ENCODE measurements around the gene ZSWIM4. TPM values are rescaled to one million over a fixed set of nuclear protein-coding genes. Genes with fewer than 3 reads are reported as not detected.

Gene ZSWIM4
- total RNA-seq, 1 experiment from 2014 or later = 9.8 TPM

GRCh38 chr19:13843104-13843921, 48.1 kb downstream of the ZSWIM4 start:
- Histone ChIP-seq H3K27ac (ENCODE audit: low read depth, low read length, poor library complexity, severe bottlenecking) (peak overlapping the region; percentile 95), H3K4me3 (ENCODE audit: low read depth, low read length, poor library complexity, severe bottlenecking) (peak overlapping the region; percentile 81), H3K36me3 (ENCODE audit: insufficient read depth, low read length, poor library complexity, severe bottlenecking) (no peaks in the 10 kb centered on the region), H3K4me1 (ENCODE audit: insufficient read depth, low read length, poor library complexity, severe bottlenecking) (peaks cover 58% of the 10 kb centered on the region), H3K9me3 (ENCODE audit: low read depth, low read length, poor library complexity, severe bottlenecking) (no peaks in the 10 kb centered on the region), H3K27me3 (replicated peaks; ENCODE audit: insufficient read depth, low read depth, low read length, poor library complexity) (no peaks in the 10 kb centered on the region)
- no TSS peak for BruUV-seq (replicated peaks)
- peak; percentile 65 for DNase-seq (ENCODE audit: low spot score)
- no peak for TF ChIP-seq CTCF (conservative IDR thresholded peaks at IDR 0.05; ENCODE audit: low read depth, low read length)
- intact Hi-C loops (cut with micrococcal nuclease; ENCODE audit: unreplicated experiment) = loop anchor here (10.0 kb wide), 1 partner anchor 679 kb away; no protein-coding TSS in a partner anchor
- ChIA-PET CTCF (interaction anchor here (0.6 to 0.8 kb wide), 2 partner anchors 13 to 226 kb away, joined by 5 read pairs; no protein-coding TSS in a partner anchor), POLR2A (ENCODE audit: low non-redundant PET) (interaction anchor here (0.6 kb wide), 1 partner anchor 239 kb away, joined by 7 read pairs; no protein-coding TSS in a partner anchor)

- no TSS peak for BruUV-seq (replicated peaks)
- peak overlapping the region; percentile 95 for H3K27ac ChIP-seq (ENCODE audit: low read depth, low read length, poor library complexity, severe bottlenecking)
- no peak for DNase-seq (ENCODE audit: low spot score)
- H3K9me3 ChIP-seq (ENCODE audit: low read depth, low read length, poor library complexity, severe bottlenecking) = no peaks in the 10 kb centered on the region
- TF ChIP-seq EZH2 (IDR thresholded peaks at IDR 0.05; ENCODE audit: borderline replicate concordance, low read depth, low read length, poor library complexity, severe bottlenecking) (no peak), CTCF (conservative IDR thresholded peaks at IDR 0.05; ENCODE audit: low read depth, low read length) (no peak)
- peaks cover 51% of the 10 kb centered on the region for H3K4me1 ChIP-seq (ENCODE audit: insufficient read depth, low read length, poor library complexity, severe bottlenecking)
- CTCF ChIA-PET = interaction anchor here (0.6 to 0.8 kb wide), 2 partner anchors 14 to 227 kb away, joined by 5 read pairs; no protein-coding TSS in a partner anchor
- H3K36me3 ChIP-seq (ENCODE audit: insufficient read depth, low read length, poor library complexity, severe bottlenecking) = no peaks in the 10 kb centered on the region
- intact Hi-C loops (cut with micrococcal nuclease; ENCODE audit: unreplicated experiment) = loop anchor here (10.0 kb wide), 1 partner anchor 679 kb away; no protein-coding TSS in a partner anchor
- POLR2A ChIA-PET (ENCODE audit: low non-redundant PET) = interaction anchor here (0.6 kb wide), 1 partner anchor 238 kb away, joined by 7 read pairs; no protein-coding TSS in a partner anchor
- no peaks in the 10 kb centered on the region for H3K27me3 ChIP-seq (replicated peaks; ENCODE audit: insufficient read depth, low read depth, low read length, poor library complexity)
- no peak overlapping the region for H3K4me3 ChIP-seq (ENCODE audit: low read depth, low read length, poor library complexity, severe bottlenecking)
Observed at GRCh38 chr19:13844130-13844631, 48.9 kb downstream of the ZSWIM4 start.

GRCh38 chr19:13846557-13847406, 51.5 kb downstream of the ZSWIM4 start:
- Histone ChIP-seq H3K27ac (ENCODE audit: low read depth, low read length, poor library complexity, severe bottlenecking) (peak overlapping the region; percentile 100), H3K4me1 (ENCODE audit: insufficient read depth, low read length, poor library complexity, severe bottlenecking) (peaks cover 51% of the 10 kb centered on the region), H3K4me3 (ENCODE audit: low read depth, low read length, poor library complexity, severe bottlenecking) (peak overlapping the region; percentile 59), H3K27me3 (replicated peaks; ENCODE audit: insufficient read depth, low read depth, low read length, poor library complexity) (no peaks in the 10 kb centered on the region), H3K36me3 (ENCODE audit: insufficient read depth, low read length, poor library complexity, severe bottlenecking) (no peaks in the 10 kb centered on the region), H3K9me3 (ENCODE audit: low read depth, low read length, poor library complexity, severe bottlenecking) (no peaks in the 10 kb centered on the region)
- peak; percentile 94 for DNase-seq (ENCODE audit: low spot score)
- ChIA-PET POLR2A (ENCODE audit: low non-redundant PET) (interaction anchor here (0.5 to 0.7 kb wide), 2 partner anchors 7 to 252 kb away, joined by 9 to 14 read pairs; no protein-coding TSS in a partner anchor), CTCF (interaction anchor here (0.7 to 1.3 kb wide), 3 partner anchors 15 to 79 kb away, joined by 3 to 14 read pairs (median 4); no protein-coding TSS in a partner anchor)
- TF ChIP-seq CTCF (conservative IDR thresholded peaks at IDR 0.05; ENCODE audit: low read depth, low read length) (no peak), EZH2 (IDR thresholded peaks at IDR 0.05; ENCODE audit: borderline replicate concordance, low read depth, low read length, poor library complexity, severe bottlenecking) (no peak)
- intact Hi-C loops (cut with micrococcal nuclease; ENCODE audit: unreplicated experiment) = loop anchor here (10.0 kb wide), 1 partner anchor 682 kb away; no protein-coding TSS in a partner anchor
- BruUV-seq (replicated peaks) = no TSS peak
